AG09319 (cell line): ENCODE measurements around the gene GTSE1.

ENCODE experiments used
- DNase-seq: peaks from one replicate; pipeline ENCODE4 v3.0.0-alpha.2; 2010; ENCODE audit warnings: low read depth; ENCODE audit errors: extremely low read depth
- CTCF ChIP-seq: IDR thresholded peaks from 2 replicates; pipeline ENCODE4 v1.5.1; 2011; ENCODE audit warnings: low read depth, mild to moderate bottlenecking, inconsistent platforms, low read length, moderate library complexity

The GTSE1 gene

DNA sequence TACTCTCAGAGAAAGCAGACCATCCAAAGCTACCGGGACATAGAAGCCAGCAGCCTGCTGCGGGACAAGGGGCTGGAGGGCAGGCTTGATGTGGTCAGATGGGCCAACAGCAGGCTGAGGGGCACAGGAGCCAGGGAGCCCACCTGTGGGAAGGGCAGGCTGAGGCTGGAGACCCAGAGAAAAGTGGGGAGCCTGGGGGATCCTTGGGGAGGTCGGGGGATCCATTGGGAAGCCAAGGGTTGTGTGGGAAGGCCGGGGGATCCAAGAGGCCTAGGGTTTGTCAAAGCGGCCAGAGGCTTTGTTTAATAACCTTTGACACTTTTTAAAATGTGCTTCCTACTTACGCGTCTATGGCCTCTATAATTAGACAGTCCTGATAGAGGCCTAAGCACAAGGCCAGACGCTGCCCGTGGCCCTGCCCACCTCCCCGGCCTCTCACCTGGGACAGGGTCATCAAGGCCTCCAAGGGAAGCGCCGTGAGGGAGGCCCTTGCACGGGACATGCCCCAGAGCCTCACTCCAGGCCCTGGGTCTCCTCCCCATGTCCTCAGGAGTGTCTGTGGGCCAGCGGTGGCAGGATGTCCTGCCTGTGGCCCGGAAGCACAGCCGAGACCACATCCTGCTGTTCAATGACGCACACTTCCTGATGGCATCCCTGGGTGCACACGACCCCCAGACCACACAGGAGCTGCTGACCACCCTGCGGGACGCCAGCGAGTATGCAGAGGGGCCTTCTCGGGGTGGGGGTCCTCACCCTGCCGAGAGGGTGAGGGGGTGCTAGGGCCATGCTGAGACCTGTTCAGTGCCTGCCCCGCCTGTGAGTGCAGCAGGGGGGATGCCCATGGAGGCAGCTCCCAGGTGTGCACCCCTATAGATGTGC, 8.6 kb upstream of the GTSE1 start:
- no peak for DNase-seq
- no peak for TF ChIP-seq CTCF

DNA sequence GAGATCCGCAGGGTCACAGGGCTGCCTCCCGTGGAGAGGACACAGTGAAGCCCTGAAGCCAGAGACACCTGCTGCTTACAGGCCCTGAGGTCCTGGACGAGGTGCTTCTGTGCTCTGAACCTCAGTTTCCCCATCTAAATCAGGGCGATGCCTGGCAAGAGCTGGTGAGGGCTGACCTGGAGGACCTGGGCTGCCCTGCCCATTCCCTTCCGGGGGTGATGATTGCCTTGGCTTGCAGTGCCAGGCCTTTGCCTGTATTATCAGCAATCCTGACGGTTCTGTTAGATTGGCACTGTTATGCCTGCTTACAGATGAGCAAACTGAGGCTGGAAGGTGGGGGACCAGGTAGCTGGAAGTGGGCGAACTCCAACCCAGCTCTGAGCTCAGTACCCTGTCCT, 7.8 kb upstream of the GTSE1 start:
- no peak for TF ChIP-seq CTCF
- no peak for DNase-seq

- no peak for TF ChIP-seq CTCF
- DNase-seq: no peak
Measured at GRCh38 chr22:46289244-46289891, 7.3 kb upstream of the GTSE1 start.

GRCh38 chr22:46290121-46290842, 6.4 kb upstream of the GTSE1 start:
- no peak for TF ChIP-seq CTCF
- no peak for DNase-seq

DNA sequence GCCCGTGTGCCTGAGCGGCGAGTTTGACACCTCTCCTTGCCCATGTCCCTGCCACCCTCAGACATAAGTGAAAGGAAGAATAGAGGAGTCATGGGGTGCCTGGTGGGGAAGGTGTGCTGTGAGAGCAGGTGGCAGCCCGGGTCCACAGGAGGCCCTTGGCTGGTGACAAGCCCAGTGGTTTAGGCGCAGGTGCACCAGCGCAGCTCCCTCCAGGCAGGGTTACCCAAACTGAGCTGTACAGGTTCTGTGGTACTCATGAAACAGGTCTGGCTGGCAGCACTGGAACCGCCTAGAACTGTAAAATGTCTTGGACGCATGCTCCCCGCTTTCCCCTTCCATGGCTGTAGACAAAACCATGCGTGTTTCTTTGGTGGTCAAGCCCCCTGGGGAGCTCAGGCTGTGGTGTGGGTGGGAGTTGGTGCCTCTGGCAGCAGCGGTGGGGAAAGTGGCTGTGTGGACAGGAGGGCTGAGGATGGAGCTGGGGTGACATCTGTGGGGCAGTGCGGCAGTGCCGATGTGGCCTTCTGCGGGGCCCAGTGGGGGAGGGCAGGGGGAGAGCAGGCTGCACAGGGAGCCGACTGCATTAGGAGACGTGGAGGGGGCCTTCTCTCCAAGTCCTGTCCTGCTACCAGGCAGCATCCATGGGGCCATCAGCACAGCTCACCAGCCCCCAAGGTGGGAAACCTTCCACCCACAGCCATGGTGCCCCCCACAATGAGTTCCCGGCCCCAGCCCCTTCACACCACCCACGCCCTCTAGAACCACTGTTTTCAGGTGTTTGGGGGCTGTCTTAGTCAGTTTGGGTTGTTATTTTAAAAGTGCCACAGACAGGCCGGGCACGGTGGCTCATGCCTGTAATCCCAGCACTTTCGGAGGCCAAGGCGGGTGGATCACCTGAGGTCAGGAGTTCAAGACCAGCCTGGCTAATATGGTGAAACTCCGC, 5.6 kb upstream of the GTSE1 start:
- DNase-seq: no peak
- TF ChIP-seq CTCF: no peak

- TF ChIP-seq CTCF: no peak
- no peak for DNase-seq
Measured at GRCh38 chr22:46292173-46292572, 4.5 kb upstream of the GTSE1 start.
